COR-L47 (cell line): Measurements from ENCODE around the gene DNAJC30.

ENCODE experiments used
- DNase-seq: peaks from one replicate; lab custom pipeline; 2025; lab: John Stamatoyannopoulos, UW

DNAJC30 gene

GRCh38 chr7:73647725-73648592 is 35.3 kb downstream of the DNAJC30 start:
- DNase-seq: no peak

- DNase-seq: no peak
Measured at GRCh38 chr7:73646785-73647724, 36.2 kb downstream of the DNAJC30 start.

GRCh38 chr7:73645643-73646174 is 37.5 kb downstream of the DNAJC30 start:
- DNase-seq: no peak

GRCh38 chr7:73644688-73645286 is 38.5 kb downstream of the DNAJC30 start:
- DNase-seq: no peak

- no peak for DNase-seq
Measured at GRCh38 chr7:73642834-73643233, 40.4 kb downstream of the DNAJC30 start.

GRCh38 chr7:73638911-73639310 is 44.3 kb downstream of the DNAJC30 start:
- DNase-seq: no peak

GRCh38 chr7:73635428-73636200 is 47.6 kb downstream of the DNAJC30 start:
- no peak for DNase-seq

- DNase-seq: no peak
Measured at GRCh38 chr7:73633844-73634243, 49.4 kb downstream of the DNAJC30 start.

- DNase-seq: no peak
Measured at GRCh38 chr7:73633323-73633722, 49.9 kb downstream of the DNAJC30 start.

GRCh38 chr7:73631558-73631957 is 51.7 kb downstream of the DNAJC30 start:
- DNase-seq: no peak
